ENCODE measurements around the gene PRDM15. TPM values are rescaled to one million over a fixed set of nuclear protein-coding genes. Genes with fewer than 3 reads are reported as not detected.

PRDM15 gene
- polyA plus RNA-seq, 4 donors = 3.6 to 5.1 (median 4.3) TPM

DNA sequence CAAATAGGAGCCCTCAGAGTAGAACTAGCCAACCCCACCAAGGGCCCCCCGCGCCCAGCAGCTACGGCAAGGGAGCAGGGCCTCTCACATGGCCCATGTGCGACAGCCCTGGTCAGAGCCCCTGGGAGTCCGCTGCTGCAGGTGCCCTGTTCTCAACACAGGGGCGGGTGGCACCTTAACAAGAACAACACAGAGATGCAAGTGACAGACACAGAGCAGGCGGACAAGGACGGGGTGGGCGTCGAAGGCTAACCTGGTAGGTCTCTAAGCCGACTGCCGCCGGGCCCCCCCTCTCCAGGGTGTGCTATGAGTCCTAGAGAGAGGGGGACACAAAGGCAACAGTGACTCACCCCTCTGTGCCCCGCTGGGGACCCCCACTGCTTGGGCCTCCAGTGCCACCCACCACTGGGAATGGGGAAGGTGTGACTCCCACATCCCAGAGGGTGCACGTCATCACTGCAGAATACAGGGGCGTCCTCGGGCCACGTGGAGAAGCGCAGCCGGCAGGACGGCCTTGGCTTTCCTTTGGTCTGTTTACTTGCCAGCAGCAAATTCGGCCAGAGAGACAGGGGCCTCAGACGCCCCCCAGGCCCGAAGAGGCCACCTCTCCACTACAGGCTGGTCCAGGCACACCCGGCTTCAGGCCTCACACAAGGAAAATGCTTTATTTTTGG, 44.8 kb downstream of the PRDM15 start:
- peaks cover 10 to 70% (median 21%) of the 10 kb centered on the region in 3 donors for H3K36me3 ChIP-seq (ENCODE audit: control insufficient read depth in 3 of 3, insufficient read depth in 2 of 3, low read depth in 1 of 3, low read length in 3 of 3)
- no peaks in the 10 kb centered on the region for H3K9me3 ChIP-seq (ENCODE audit: control insufficient read depth in 2 of 2, insufficient read depth in 1 of 2, low read depth in 1 of 2, low read length in 1 of 2)
- no peaks in the 10 kb centered on the region for H3K27me3 ChIP-seq (ENCODE audit: control insufficient read depth in 3 of 3, insufficient read depth in 3 of 3, low read length in 3 of 3)
- DNase-seq (no peak), FAIRE-seq (no peak)
- no peaks in the 10 kb centered on the region for H3K4me1 ChIP-seq (ENCODE audit: control insufficient read depth in 3 of 3, insufficient read depth in 2 of 3, low read depth in 1 of 3, low read length in 2 of 3)
- 89 to 92% (median 91%) methylated on average over 18 to 25 of the region's 25 CpGs for WGBS, 3 donors
- peak overlapping the region in 1 of 3 donors; percentile 51 for H3K27ac ChIP-seq (ENCODE audit: low read depth in 1 of 3, low read length in 2 of 3)
- no peak overlapping the region for H3K4me3 ChIP-seq (ENCODE audit: low read depth in 1 of 3, low read length in 3 of 3)

DNA sequence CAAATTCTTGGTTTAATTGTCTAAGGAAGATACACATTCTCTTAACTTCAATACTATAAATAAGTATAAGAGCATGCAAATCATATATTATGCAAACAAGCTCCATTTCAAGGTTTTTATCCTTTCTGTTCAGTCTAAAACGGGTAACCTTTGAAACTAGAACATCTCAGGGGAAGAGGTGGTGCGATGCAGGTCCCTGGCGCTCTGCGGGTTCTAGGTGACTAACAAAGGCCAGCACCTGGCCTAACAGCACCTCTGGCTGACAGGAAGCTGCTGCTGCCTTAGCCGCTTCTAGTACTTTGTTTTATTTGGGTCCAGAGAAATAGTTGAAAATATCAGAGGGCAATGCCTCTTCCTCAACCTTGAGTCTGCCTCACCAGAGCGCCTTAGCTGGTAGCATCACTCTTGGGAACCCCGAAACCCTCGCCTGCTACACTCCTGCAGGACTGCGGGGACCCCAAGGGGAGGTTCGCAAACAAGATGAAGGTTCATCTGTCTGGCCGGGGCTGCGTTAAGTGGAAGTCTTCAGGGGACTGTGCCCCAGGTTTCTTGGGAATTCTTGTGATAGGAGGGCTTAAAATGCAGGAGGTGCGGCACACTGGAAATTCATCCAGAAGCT, 45.5 kb downstream of the PRDM15 start:
- DNase-seq (no peak), FAIRE-seq (no peak)
- 91 to 97% (median 92%) methylated on average over 13 of the region's 13 CpGs for WGBS, 3 donors

DNA sequence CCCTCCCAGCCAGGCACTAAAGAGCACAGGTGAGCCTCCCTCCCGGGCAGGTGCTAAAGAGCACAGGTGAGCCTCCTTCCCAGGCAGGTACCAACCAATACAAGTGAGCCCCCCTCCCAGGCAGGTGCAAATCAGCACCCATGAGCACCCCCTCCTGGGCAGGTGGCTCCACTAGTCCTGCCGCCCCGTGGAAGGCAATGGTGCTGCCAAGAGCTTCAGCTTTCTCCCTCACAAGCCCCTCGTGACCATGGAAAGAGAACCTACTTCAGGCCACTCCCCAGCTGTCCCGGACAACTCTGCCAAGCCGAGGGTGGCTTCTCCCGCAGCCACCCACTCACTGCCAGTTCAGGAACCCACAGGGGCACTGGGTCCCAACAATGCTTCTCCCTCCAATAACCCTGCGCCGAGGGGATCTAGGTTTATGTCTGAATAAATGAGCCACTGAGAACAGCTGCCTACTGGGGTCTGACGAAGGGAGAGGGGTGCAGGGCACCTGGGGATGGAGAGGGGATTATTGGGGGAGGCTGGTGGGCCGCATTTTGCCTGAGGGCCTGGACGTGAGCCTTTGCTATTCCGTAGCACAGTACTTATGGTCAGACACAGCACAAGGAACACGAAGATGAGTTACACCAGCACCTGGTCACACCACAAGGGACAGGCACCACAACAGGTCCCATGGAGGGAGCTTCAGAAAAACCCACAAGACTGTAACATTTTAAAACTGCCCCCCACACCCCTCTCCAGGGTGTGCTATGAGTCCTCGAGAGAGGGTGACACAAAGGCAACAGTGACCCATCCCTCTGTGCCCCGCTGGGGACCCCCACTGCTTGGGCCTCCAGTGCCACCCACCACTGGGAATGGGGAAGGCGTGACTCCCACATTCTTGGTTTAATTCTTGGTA, 46.3 kb downstream of the PRDM15 start:
- no peaks in the 10 kb centered on the region for H3K4me1 ChIP-seq (ENCODE audit: control insufficient read depth in 3 of 3, insufficient read depth in 2 of 3, low read depth in 1 of 3, low read length in 2 of 3)
- peaks cover 12 to 71% (median 19%) of the 10 kb centered on the region in 3 donors for H3K36me3 ChIP-seq (ENCODE audit: control insufficient read depth in 3 of 3, insufficient read depth in 2 of 3, low read depth in 1 of 3, low read length in 3 of 3)
- 85 to 87% (median 85%) methylated on average over 17 of the region's 17 CpGs for WGBS, 3 donors
- H3K27ac ChIP-seq (ENCODE audit: low read depth in 1 of 3, low read length in 2 of 3) = peak overlapping the region in 1 of 3 donors; percentile 53
- FAIRE-seq (no peak), DNase-seq (no peak)
- H3K9me3 ChIP-seq (ENCODE audit: control insufficient read depth in 2 of 2, insufficient read depth in 1 of 2, low read depth in 1 of 2, low read length in 1 of 2) = no peaks in the 10 kb centered on the region
- no peaks in the 10 kb centered on the region for H3K27me3 ChIP-seq (ENCODE audit: control insufficient read depth in 3 of 3, insufficient read depth in 3 of 3, low read length in 3 of 3)
- H3K4me3 ChIP-seq (ENCODE audit: low read depth in 1 of 3, low read length in 3 of 3) = no peak overlapping the region

More for the DNA sequence above, 45.5 kb downstream of the PRDM15 start:
- peak overlapping the region in 1 of 3 donors; percentile 53 for H3K27ac ChIP-seq (ENCODE audit: low read depth in 1 of 3, low read length in 2 of 3)
- H3K4me1 ChIP-seq (ENCODE audit: control insufficient read depth in 3 of 3, insufficient read depth in 2 of 3, low read depth in 1 of 3, low read length in 2 of 3) = no peaks in the 10 kb centered on the region
- peaks cover 10 to 67% (median 21%) of the 10 kb centered on the region in 3 donors for H3K36me3 ChIP-seq (ENCODE audit: control insufficient read depth in 3 of 3, insufficient read depth in 2 of 3, low read depth in 1 of 3, low read length in 3 of 3)
- no peaks in the 10 kb centered on the region for H3K9me3 ChIP-seq (ENCODE audit: control insufficient read depth in 2 of 2, insufficient read depth in 1 of 2, low read depth in 1 of 2, low read length in 1 of 2)
- H3K27me3 ChIP-seq (ENCODE audit: control insufficient read depth in 3 of 3, insufficient read depth in 3 of 3, low read length in 3 of 3) = no peaks in the 10 kb centered on the region
- no peak overlapping the region for H3K4me3 ChIP-seq (ENCODE audit: low read depth in 1 of 3, low read length in 3 of 3)

DNA sequence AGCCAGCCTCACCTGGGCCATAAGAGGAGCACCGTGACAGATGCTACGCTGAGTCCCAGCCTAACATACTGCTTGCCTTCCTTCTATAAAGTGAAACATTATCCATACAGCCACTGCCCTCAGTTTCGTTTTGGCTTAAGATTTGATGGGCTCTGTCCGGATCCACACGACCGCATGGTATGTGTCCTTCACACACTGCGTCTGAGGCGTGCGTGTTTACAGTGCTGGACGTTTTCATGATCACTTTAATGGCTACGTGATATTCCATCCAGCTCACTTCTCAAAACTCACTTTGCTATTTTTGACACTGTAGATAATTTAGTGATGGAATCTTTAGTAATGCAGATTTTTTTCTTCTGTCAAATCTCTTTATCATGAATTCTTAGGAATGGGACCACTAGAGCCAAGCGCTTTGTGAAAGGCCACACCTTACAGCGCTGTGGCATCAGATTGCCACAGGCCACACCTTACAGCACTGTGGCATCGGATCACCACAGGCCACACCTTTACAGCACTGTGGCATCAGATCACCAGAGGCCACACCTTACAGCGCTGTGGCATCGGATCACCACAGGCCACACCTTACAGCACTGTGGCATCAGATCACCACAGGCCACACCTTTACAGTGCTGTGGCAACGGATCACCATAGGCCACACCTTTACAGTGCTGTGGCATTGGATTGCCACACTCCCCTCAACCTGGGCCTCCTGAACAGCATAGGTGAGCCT, 47.1 kb downstream of the PRDM15 start:
- no peak for FAIRE-seq
- Histone ChIP-seq H3K4me1 (ENCODE audit: control insufficient read depth in 3 of 3, insufficient read depth in 2 of 3, low read depth in 1 of 3, low read length in 2 of 3) (no peaks in the 10 kb centered on the region), H3K36me3 (ENCODE audit: control insufficient read depth in 3 of 3, insufficient read depth in 2 of 3, low read depth in 1 of 3, low read length in 3 of 3) (peaks cover 8 to 70% (median 17%) of the 10 kb centered on the region in 3 donors), H3K4me3 (ENCODE audit: low read depth in 1 of 3, low read length in 3 of 3) (no peak overlapping the region), H3K27me3 (ENCODE audit: control insufficient read depth in 3 of 3, insufficient read depth in 3 of 3, low read length in 3 of 3) (no peaks in the 10 kb centered on the region), H3K27ac (ENCODE audit: low read depth in 1 of 3, low read length in 2 of 3) (peak overlapping the region in 1 of 3 donors; percentile 53), H3K9me3 (ENCODE audit: control insufficient read depth in 2 of 2, insufficient read depth in 1 of 2, low read depth in 1 of 2, low read length in 1 of 2) (no peaks in the 10 kb centered on the region)
- 84 to 90% (median 87%) methylated on average over 17 of the region's 17 CpGs for WGBS, 3 donors
- DNase-seq = peak in 1 of 2 donors; percentile 50

DNA sequence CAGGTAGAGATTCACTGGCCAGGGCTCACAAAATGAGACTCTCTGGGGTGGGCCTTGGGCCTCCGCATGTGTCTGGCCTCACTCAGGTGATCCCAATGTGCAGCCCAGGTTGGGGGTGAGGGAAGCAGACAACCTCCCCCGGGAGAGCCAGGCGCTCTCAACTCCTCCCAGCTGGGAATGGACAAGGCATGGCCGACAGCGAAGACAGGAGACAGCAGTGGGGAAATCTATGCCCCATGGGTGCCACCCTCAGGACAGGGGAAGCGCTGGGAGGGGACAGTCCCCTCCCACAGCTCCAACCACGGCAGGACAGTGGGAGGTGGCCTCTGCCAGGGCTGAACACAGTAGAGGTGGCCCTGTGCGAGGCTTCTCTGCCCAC, 47.7 kb downstream of the PRDM15 start:
- H3K9me3 ChIP-seq (ENCODE audit: control insufficient read depth in 2 of 2, insufficient read depth in 1 of 2, low read depth in 1 of 2, low read length in 1 of 2) = no peaks in the 10 kb centered on the region
- peaks cover 8 to 71% (median 15%) of the 10 kb centered on the region in 3 donors for H3K36me3 ChIP-seq (ENCODE audit: control insufficient read depth in 3 of 3, insufficient read depth in 2 of 3, low read depth in 1 of 3, low read length in 3 of 3)
- no peak overlapping the region for H3K4me3 ChIP-seq (ENCODE audit: low read depth in 1 of 3, low read length in 3 of 3)
- FAIRE-seq (no peak), DNase-seq (no peak)
- no peaks in the 10 kb centered on the region for H3K27me3 ChIP-seq (ENCODE audit: control insufficient read depth in 3 of 3, insufficient read depth in 3 of 3, low read length in 3 of 3)
- H3K4me1 ChIP-seq (ENCODE audit: control insufficient read depth in 3 of 3, insufficient read depth in 2 of 3, low read depth in 1 of 3, low read length in 2 of 3) = no peaks in the 10 kb centered on the region
- H3K27ac ChIP-seq (ENCODE audit: low read depth in 1 of 3, low read length in 2 of 3) = no peak overlapping the region
- 83 to 90% (median 88%) methylated on average over 8 of the region's 8 CpGs for WGBS, 3 donors

DNA sequence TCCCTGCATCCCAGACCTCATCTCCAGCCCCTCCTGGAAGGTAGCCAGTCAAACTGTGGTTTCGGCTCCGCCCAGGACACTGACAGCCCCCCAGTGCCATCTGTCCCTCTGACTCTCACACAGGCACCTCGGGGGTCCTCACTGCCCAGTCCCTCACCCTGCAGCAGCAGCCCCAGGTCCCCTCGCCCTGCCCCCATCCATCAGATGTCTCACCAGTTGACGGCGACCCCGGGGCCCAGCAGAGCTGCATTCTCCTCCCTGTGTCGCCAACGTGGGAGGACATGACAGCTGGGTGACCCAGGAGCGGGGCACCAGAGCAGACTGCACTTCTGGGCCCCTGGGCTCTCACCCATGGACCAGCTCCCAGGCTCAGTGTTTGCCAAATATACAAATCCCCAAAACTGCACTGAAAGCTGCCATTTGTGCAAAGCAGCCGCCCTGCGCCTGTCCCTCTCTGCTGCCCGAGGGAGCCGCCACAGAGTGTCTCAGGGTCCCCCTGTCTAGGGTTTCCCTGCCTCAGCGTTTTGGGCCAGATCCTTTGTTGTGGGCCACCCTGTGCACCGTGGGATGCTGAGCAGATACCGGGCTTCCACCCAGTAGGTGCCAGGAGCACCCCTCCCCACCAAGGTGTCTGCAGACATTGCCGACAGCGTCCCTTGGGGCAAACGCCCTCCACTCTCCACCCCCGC, 48.2 kb downstream of the PRDM15 start:
- H3K4me1 ChIP-seq (ENCODE audit: control insufficient read depth in 3 of 3, insufficient read depth in 2 of 3, low read depth in 1 of 3, low read length in 2 of 3) = no peaks in the 10 kb centered on the region
- FAIRE-seq (no peak), DNase-seq (no peak)
- WGBS, 3 donors = 91 to 95% (median 94%) methylated on average over 21 of the region's 21 CpGs
- H3K27ac ChIP-seq (ENCODE audit: low read depth in 1 of 3, low read length in 2 of 3) = no peak overlapping the region
- H3K4me3 ChIP-seq (ENCODE audit: low read depth in 1 of 3, low read length in 3 of 3) = no peak overlapping the region
- no peaks in the 10 kb centered on the region for H3K27me3 ChIP-seq (ENCODE audit: control insufficient read depth in 3 of 3, insufficient read depth in 3 of 3, low read length in 3 of 3)
- H3K9me3 ChIP-seq (ENCODE audit: control insufficient read depth in 2 of 2, insufficient read depth in 1 of 2, low read depth in 1 of 2, low read length in 1 of 2) = no peaks in the 10 kb centered on the region
- H3K36me3 ChIP-seq (ENCODE audit: control insufficient read depth in 3 of 3, insufficient read depth in 2 of 3, low read depth in 1 of 3, low read length in 3 of 3) = peaks cover 7 to 68% (median 15%) of the 10 kb centered on the region in 3 donors

DNA sequence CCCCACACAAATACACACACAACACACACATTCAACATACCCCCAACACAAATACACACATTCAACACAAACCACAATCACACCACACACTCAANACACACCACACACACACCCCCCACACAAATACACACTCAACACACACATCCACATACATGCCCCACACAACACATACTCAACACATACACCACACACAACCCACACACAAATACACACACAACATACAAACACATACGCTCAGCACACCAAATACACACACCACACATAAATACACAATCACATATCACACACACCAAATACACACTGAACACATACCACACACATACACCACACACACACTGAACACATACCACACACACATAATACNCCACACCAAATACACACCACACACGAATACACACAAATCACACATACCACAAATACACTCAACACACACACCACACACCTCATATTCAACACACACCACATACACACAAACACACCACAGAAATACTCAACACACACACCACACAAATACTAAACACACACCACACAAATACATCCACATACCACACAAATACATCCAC, 48.9 kb downstream of the PRDM15 start:
- no peak for DNase-seq
- H3K9me3 ChIP-seq (ENCODE audit: control insufficient read depth in 2 of 2, insufficient read depth in 1 of 2, low read depth in 1 of 2, low read length in 1 of 2) = no peaks in the 10 kb centered on the region
- H3K27ac ChIP-seq (ENCODE audit: low read depth in 1 of 3, low read length in 2 of 3) = no peak overlapping the region
- no peaks in the 10 kb centered on the region for H3K4me1 ChIP-seq (ENCODE audit: control insufficient read depth in 3 of 3, insufficient read depth in 2 of 3, low read depth in 1 of 3, low read length in 2 of 3)
- H3K27me3 ChIP-seq (ENCODE audit: control insufficient read depth in 3 of 3, insufficient read depth in 3 of 3, low read length in 3 of 3) = no peaks in the 10 kb centered on the region
- H3K4me3 ChIP-seq (ENCODE audit: low read depth in 1 of 3, low read length in 3 of 3) = no peak overlapping the region
- no peak for FAIRE-seq
- peaks cover 5 to 68% (median 15%) of the 10 kb centered on the region in 3 donors for H3K36me3 ChIP-seq (ENCODE audit: control insufficient read depth in 3 of 3, insufficient read depth in 2 of 3, low read depth in 1 of 3, low read length in 3 of 3)
- WGBS, 3 donors = 97 to 98% (median 97%) methylated on average over 2 of the region's 2 CpGs

Data from small intestine (tissue), 7 donors.